NCI-H1105 treated with DMSO at 0.1 percent for 48 hours (cell line): ENCODE results near the gene SMIM32.

Source experiments
- DNase-seq: peaks from one replicate; lab custom pipeline; 2025; lab: John Stamatoyannopoulos, UW

The SMIM32 gene

DNA sequence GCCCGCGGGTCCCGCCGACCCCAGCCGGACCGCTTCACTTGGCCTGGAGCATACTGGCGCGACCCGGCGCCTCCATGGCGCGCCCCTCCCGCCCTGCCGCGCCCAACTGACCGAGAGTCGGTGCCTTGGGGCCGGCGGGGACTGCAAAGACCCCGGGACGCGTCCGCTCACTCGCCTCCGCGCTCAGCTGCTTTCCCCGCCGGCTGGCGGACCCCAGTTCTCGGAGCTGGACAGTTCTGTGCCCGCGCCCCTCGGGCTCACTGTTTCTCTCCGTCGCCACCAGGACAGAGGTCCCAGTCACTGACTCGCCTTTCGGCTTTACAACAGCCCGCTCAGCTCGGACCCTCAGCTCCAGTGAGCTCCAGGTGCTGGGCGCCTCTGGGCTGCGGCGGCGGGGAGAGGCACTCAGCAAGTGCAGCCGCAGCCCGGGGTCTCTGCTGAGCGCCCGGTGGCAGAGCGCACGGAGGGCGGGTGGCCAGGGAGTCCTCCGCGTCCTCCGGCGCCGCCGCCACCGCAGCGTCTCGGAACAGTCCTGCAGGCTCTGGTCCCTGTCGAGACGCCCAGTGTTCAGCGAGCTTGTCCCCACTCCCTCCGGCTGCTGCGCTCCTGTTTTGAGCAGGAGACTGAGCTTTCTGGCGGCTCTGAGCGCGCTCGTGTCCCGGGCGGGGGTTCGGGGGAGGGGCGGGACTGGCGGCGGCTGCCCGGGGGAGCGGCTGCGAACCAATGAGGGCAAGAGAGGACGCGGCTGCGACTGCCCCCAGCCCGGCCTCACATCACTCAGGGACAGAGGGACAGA, at the start of gene SMIM32:
SMIM32 (minus strand) TSS at position 637 of the 796 bp plus-strand sequence. CDS start 638 bp downstream, outside the sequence.
- DNase-seq, result peak; percentile 31

- no peak for DNase-seq
These were observed 49.6 kb upstream of the SMIM32 start for GRCh38 chr5:136242611-136243010.

- no peak for DNase-seq
These were observed 49.2 kb upstream of the SMIM32 start for GRCh38 chr5:136242136-136242535.

DNA sequence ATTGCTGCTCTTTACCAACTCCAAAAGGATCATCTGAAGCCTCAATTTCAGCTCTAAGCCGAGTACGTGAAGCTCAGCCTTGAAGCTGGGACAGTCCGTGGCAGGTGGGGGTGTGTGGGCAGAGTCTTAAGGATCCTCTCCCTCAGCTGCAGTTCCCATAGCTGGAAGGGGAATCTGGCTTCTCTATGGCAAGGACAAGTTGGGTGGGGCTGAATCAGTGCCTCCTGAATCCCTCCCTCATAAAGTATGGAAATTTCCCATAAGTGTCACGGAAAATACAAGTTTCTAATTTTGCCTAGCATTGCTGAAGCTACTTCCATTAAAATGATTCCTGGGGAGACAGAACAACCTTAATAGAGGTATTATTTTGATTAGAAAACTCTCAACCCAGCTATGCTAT, 47.9 kb upstream of the SMIM32 start:
- DNase-seq, result no peak

DNA sequence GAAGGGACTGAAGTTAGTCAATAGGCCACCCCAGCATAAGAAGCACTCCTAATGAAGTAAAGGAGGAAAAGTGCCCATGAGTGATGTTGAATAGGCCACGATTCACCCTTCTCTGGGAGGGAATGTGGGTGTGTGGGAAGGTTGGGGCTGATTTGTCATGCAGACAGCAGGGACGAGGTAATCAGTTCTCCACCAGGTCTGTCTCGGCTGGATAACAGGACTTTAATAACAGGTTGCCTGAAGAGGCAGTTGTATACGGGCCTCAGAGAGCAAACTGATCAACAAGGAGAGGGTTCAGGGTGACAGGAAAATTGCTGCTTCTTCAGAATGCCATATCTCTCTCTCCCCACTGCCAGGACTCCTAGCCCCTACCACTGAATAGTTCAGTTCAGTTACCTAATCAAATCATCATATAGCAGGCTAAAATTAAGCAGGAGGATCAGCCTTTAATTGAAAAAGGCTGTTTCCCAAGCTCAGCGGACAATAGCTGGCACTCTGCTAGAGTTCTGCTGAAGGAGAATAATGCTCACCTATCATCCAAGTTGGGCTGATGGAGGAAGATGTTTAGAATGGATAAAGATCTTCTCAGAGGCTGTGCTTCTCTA, 43.6 kb upstream of the SMIM32 start:
- no peak for DNase-seq

- no peak for DNase-seq
These were observed 42.4 kb upstream of the SMIM32 start for GRCh38 chr5:136235321-136235720.

DNA sequence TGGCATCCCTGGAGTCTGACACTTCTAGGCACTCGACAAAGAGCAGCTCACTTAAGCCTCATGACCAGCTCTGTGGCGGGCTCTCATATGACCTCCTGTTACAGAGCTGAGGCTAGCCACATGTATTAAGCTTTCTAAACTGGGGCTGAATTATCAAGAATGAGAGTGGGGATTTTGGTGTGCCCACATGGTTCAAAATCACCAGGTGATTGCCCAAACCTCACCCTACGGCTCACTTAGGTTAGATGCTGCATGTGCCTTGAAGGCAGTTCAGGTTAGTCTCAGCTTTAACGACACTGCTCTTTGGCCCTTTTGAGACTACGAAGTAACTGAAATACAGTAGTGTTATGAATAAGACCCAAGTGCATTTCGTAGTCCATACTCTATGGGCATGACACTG, 39.4 kb upstream of the SMIM32 start:
- DNase-seq, result no peak

GRCh38 chr5:136230176-136230575, 37.2 kb upstream of the SMIM32 start:
- no peak for DNase-seq

GRCh38 chr5:136228136-136228757, 35.3 kb upstream of the SMIM32 start:
- DNase-seq, result no peak

DNA sequence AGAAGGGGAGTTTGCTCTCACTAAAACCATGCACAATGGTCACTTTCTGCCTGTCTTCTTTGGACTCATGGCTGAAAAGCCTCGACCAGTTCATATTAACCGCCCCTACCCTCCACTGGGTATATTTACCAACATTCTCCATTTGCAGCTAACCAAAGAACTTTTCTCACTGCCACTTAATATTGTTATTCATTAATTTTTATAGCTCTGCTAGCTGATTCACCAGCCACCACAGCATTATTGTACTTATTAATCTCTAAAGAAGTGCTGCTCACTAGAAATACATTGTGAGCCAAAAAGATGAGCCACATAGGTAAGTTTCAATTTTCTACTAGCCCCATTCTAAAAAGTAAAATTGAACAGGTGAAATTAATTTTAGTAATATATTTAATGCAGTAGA, 33.4 kb upstream of the SMIM32 start:
- no peak for DNase-seq

GRCh38 chr5:136225796-136226195, 32.8 kb upstream of the SMIM32 start:
- no peak for DNase-seq

DNA sequence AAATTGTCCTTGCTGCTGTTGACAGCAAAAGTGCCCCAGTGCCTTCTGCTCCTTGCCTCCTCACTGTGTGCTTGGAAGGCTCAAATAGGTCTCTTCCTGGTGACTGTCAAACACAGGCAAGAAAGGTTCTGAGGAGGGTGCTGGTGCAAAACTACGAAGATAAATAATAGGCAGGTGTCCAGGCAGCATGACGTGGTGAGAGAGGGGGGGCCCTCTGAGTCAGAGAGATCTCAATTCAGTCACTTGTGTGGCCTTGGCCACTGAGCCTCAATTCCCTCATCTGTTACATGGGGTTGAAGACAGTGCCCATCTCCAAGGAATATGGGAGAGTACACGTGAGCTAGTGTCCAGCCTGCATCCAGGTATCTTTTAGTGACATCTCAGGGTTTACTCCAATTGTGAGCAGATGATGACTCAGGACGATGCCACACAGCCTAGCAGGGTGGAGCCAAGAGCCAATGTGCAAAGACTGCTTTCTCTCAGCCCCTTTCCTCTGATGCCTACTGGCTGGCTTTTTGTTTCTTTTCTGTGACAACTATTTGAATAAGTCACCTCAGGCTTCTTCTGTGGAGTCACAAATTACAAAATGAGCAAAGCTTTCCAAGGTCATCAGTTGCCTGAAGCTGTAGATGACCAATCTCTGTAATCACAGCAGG, 29.7 kb upstream of the SMIM32 start:
- no peak for DNase-seq

DNA sequence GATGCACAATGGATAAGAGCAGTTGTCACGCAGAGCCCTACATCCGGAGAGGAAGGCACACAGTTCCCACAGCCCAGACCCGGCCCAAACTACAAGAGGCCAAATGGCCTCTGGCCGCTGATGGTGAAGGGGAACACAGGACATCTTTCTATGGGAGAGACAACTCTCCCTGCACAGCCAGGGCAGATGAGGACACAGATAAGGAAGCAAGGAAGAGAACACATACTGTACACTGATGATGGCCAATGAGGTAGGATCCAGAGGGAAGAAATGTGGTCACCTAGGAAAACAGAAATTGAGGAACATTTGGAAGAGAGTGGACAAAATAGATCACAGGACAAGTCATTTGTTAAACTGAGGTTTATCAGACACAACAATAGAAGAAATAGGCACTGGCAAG, 28.4 kb upstream of the SMIM32 start:
- DNase-seq, result no peak

GRCh38 chr5:136216230-136216629, 23.3 kb upstream of the SMIM32 start:
- no peak for DNase-seq

- DNase-seq, result no peak
These were observed 22.9 kb upstream of the SMIM32 start for GRCh38 chr5:136215812-136216211.

DNA sequence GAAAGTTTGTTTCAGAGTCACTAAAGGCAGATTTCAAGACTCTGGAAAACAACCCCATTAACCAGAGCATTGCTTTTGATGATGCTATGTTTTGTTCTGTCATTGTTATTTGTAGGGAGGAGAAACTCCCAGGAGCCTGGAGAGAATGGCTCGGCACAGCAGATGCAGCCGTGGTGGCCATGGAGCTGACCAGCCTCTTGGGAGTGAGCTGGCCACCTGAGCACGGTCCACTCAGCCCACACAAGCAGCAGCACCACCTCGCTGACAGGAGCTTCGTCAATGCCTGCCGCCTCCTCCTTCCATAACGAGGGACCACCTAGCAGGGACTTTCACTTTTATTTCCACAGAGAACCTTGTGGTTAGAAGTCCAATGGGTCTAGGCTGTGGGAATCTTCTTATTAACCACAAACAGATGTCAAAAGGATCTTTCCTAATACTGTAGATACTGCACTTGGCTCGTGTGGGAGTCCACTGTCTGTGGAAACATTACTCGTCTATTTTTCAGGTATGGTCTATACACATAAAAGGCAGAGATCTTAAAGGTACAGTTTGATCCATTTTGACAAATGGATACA, 21.0 kb upstream of the SMIM32 start:
- no peak for DNase-seq

DNA sequence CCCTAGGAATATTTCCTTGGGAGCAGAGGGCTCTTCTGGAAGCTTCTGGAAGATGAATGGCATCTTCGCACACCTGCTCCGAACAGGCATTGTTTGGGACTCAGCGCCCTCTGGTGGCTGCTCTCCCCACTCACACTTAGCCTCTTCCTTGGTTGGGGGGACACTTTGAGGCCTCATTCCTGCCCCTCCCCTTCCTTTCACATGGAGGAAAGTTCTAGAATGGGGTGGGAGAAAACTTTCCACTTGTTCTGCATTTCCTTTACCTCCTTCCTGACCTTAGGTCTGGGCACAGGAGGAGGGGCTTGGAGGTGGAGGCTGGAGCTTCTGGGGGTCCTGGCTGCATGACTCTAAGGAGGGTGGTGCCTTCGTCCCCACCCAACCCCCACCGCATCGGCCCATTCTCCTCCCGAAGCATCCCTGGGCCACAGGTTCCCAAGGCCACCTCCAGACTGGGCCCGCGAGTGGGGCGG, 19.3 kb upstream of the SMIM32 start:
- peak; percentile 6 for DNase-seq

GRCh38 chr5:136211282-136212040, 18.5 kb upstream of the SMIM32 start:
- DNase-seq, result no peak

- no peak for DNase-seq
These were observed 17.3 kb upstream of the SMIM32 start for GRCh38 chr5:136210259-136210658.

- no peak for DNase-seq
These were observed 16.5 kb upstream of the SMIM32 start for GRCh38 chr5:136209346-136209910.

DNA sequence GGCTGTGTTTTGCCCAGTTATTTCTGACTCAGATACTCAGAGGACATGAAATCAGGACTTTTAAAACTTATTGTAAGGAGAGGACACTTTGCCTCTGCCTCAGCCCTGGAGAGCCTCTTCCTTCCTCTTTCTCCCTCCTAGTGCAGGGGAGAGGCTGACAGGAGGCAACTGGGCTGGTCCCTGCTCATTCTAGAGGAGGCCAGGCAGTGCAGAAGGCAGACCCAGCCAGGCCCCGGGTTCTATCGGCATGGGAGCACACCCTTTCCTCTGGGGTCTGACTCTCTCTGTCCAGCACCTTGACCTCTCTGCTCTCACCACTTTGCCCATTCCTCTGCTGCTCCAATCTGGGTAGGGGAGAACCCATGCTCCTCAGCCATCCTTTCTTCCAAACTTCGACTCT, 16.0 kb upstream of the SMIM32 start:
- no peak for DNase-seq
